ENCODE data around the gene SCUBE3.

DNA sequence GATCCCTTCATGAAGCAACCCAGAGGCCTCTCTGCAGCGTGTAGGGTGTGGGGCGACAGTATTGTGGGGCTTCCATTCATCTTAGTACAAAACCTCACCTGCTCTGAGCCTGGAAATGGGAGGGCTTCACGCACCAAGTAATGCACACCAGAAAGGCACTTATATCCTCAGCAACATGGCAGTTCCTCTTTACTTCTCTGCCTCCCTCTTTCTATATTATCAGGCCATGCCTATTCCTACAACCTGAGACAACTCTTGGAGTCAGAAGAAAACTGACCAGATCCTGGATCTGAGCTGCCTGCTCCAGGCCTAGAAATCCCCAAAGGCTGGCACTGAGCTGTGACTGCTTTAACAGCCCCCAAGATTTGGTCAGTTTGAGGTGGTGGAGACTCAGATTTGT lies 38.2 kb downstream of the SCUBE3 start:
- no peak for TF ChIP-seq GABPA (IDR thresholded peaks at IDR 0.05; ENCODE audit: borderline replicate concordance, insufficient read depth, low read length)
- no peak for TF ChIP-seq POLR2A (IDR thresholded peaks at IDR 0.05; ENCODE audit: control extremely low read depth in 1 of 2, low read depth in 2 of 2, low read length in 2 of 2)
- TF ChIP-seq, protein P1, sequence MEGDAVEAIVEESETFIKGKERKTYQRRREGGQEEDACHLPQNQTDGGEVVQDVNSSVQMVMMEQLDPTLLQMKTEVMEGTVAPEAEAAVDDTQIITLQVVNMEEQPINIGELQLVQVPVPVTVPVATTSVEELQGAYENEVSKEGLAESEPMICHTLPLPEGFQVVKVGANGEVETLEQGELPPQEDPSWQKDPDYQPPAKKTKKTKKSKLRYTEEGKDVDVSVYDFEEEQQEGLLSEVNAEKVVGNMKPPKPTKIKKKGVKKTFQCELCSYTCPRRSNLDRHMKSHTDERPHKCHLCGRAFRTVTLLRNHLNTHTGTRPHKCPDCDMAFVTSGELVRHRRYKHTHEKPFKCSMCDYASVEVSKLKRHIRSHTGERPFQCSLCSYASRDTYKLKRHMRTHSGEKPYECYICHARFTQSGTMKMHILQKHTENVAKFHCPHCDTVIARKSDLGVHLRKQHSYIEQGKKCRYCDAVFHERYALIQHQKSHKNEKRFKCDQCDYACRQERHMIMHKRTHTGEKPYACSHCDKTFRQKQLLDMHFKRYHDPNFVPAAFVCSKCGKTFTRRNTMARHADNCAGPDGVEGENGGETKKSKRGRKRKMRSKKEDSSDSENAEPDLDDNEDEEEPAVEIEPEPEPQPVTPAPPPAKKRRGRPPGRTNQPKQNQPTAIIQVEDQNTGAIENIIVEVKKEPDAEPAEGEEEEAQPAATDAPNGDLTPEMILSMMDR (IDR thresholded peaks at IDR 0.05; ENCODE audit: control extremely low read depth in 1 of 3, insufficient read depth in 1 of 3, low read depth in 1 of 3, low read length in 3 of 3): no peak
- no peak for TF ChIP-seq EZH2 (IDR thresholded peaks at IDR 0.05; ENCODE audit: low read depth, low read length, severe bottlenecking)

All from H1 (cell line).